Lower leg skin (tissue), 3 donors: Measurements from ENCODE around the gene SLC39A11.

Source experiments
- POLR2A ChIP-seq, 2 donors: fragments of 450-650 bp; IDR thresholded peaks; one replicate each; pipeline ENCODE4 v1.6.1; 2016 to 2017; ENCODE audit warnings: antibody characterized with exemption in 2 of 2, mild to moderate bottlenecking in 1 of 2, moderate library complexity in 1 of 2
- TF ChIP-seq, protein P1 (sequence below), 3 donors: fragments of 450-650 bp; IDR thresholded peaks; one replicate each; pipeline ENCODE4 v1.5.1; 2016; ENCODE audit warnings: antibody characterized with exemption in 3 of 3, mild to moderate bottlenecking in 3 of 3, moderate library complexity in 2 of 3

DNA sequence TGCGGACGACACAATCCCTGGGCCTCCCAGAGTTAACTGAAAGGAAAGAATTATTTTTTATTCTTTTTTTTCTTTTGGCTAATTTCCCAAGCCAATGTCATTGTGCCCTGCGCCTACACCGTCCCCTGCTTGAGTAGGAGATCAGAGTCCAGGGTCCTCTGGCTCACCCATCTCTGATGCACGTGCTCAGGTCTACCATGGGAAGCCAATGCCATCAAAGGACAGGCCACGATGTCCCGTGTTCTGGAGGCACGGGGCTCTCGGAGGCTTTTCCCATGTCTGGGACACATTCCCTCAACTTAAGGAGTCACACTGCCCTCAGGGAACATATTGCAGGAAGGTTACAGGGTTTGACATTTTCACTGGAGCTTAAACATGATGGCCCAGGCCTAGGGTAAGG lies 123.7 kb downstream of the SLC39A11 start:
- TF ChIP-seq, protein P1, sequence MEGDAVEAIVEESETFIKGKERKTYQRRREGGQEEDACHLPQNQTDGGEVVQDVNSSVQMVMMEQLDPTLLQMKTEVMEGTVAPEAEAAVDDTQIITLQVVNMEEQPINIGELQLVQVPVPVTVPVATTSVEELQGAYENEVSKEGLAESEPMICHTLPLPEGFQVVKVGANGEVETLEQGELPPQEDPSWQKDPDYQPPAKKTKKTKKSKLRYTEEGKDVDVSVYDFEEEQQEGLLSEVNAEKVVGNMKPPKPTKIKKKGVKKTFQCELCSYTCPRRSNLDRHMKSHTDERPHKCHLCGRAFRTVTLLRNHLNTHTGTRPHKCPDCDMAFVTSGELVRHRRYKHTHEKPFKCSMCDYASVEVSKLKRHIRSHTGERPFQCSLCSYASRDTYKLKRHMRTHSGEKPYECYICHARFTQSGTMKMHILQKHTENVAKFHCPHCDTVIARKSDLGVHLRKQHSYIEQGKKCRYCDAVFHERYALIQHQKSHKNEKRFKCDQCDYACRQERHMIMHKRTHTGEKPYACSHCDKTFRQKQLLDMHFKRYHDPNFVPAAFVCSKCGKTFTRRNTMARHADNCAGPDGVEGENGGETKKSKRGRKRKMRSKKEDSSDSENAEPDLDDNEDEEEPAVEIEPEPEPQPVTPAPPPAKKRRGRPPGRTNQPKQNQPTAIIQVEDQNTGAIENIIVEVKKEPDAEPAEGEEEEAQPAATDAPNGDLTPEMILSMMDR (IDR thresholded peaks at IDR 0.05) = no peak
- no peak for TF ChIP-seq POLR2A (IDR thresholded peaks at IDR 0.05)
